BE2C (cell line): ENCODE measurements around the gene PRAC1.
"Not testable (repeated sequence)": the region's sequence is repeated elsewhere in the genome, so short reads cannot be mapped to it uniquely, and the experiment has no call there.

Experiments
- DNase-seq: peaks from one replicate; pipeline ENCODE4 v3.0.0-alpha.2; 2020
- H3K27me3 ChIP-seq: fragments of 250-450 bp; sonication (Bioruptor Pico); 2 replicates; pipeline ENCODE4 v1.5.1; 2020; ENCODE audit warnings: mild to moderate bottlenecking
- H3K36me3 ChIP-seq: fragments of 250-450 bp; sonication (Bioruptor Pico); 2 replicates; pipeline ENCODE4 v1.5.1; 2020; ENCODE audit warnings: mild to moderate bottlenecking
- H3K4me1 ChIP-seq: fragments of 250-450 bp; sonication (Bioruptor Pico); 2 replicates; pipeline ENCODE4 v1.5.1; 2020
- H3K4me3 ChIP-seq: 2 replicates; pipeline ENCODE4 v1.5.1; 2011; ENCODE audit warnings: low read depth, low read length
- H3K9me3 ChIP-seq: fragments of 250-450 bp; sonication (Bioruptor Pico); 2 replicates; pipeline ENCODE4 v1.5.1; 2020
- TF ChIP-seq, protein P1 (sequence below): IDR thresholded peaks from 2 replicates; pipeline ENCODE4 v1.5.1; 2012; ENCODE audit warnings: mild to moderate bottlenecking, low read depth, low read length

Gene PRAC1

DNA sequence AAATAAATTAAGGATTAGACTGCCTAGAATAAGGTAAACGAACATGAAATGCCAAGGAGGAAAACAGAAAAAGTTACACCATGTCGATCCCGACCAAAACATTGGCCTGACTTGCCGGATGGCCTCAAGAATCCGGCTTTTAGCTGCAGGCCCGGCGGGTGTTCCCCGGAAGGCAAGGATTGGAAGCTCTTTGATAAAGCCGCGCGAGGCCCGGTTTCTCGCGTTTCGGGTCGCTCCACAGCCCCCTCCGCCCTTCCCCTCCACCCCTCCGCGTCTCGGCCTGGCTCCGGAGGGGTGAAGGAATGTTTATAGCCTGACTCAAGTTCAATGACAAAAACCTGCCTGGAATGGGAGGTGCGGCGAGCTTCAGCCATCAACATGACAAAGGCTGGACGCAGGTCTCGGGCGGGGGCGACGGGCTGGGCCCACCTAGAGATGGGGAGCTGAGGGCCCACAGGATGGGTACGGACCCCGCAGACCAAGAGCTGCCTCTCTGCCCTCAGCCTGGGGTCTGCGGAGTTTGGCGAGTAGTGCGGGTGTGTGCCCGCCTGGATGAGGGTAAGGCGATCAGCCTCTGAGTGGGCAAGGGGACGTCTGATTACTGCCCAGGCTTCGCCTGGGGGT lies 2.6 kb downstream of the PRAC1 start:
- no peak for DNase-seq
- no peak overlapping the region for H3K4me3 ChIP-seq
- H3K4me1 ChIP-seq = no peaks in the 10 kb centered on the region
- peaks cover 98% of the 10 kb centered on the region for H3K27me3 ChIP-seq
- TF ChIP-seq, protein P1, sequence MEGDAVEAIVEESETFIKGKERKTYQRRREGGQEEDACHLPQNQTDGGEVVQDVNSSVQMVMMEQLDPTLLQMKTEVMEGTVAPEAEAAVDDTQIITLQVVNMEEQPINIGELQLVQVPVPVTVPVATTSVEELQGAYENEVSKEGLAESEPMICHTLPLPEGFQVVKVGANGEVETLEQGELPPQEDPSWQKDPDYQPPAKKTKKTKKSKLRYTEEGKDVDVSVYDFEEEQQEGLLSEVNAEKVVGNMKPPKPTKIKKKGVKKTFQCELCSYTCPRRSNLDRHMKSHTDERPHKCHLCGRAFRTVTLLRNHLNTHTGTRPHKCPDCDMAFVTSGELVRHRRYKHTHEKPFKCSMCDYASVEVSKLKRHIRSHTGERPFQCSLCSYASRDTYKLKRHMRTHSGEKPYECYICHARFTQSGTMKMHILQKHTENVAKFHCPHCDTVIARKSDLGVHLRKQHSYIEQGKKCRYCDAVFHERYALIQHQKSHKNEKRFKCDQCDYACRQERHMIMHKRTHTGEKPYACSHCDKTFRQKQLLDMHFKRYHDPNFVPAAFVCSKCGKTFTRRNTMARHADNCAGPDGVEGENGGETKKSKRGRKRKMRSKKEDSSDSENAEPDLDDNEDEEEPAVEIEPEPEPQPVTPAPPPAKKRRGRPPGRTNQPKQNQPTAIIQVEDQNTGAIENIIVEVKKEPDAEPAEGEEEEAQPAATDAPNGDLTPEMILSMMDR = no peak
- no peaks in the 10 kb centered on the region for H3K9me3 ChIP-seq
- H3K36me3 ChIP-seq = no peaks in the 10 kb centered on the region

DNA sequence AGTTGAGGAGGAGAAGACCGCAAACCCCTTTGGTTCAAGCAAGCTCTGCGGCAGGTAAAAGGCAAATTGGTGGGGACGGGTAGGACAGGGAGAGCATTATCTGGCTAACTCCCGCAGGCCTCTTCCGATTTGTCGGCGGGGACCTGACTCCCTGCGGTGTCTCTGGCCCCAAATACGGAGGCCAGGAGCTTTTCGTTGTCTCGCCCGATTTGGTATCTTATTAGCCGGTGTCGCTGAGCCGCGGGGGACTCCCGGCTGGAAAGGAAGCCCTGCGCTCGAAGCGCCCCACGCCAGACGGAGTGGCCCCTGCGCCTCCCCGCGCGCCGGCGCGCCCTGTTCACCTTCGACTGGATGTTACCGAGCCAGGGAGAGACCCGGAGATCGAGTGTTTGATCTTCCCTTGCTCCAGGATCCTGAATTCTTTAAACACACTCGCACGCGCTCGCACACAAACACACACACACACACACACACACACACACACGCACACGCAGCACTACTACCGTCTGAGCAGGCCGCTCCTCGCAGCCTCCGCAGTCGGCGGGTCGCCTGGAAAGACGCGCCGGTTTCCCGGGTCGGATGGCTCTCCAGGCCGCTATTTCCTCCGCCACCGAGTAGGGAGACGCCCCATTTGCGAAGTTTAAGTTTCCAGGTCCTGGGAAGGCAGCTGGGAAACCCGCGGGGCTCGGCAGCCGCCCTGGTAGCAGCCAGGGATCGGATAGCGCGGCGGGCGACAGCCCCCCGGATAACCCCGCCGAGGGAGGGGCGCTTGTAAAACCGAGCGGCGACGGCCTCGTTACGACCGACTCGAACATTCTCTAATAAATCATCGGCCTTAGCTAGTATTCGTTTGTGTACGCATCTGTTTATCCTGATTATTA lies 3.3 kb downstream of the PRAC1 start:
- TF ChIP-seq, protein P1 = no peak
- no peak for DNase-seq
- peaks cover 98% of the 10 kb centered on the region for H3K27me3 ChIP-seq

GRCh38 chr17:48718227-48718760 lies 4.0 kb downstream of the PRAC1 start:
- H3K4me3 ChIP-seq = no peak overlapping the region
- H3K9me3 ChIP-seq = no peaks in the 10 kb centered on the region
- no peaks in the 10 kb centered on the region for H3K36me3 ChIP-seq
- no peak for DNase-seq
- H3K27me3 ChIP-seq = peaks cover 97% of the 10 kb centered on the region
- TF ChIP-seq, protein P1 = no peak
- no peaks in the 10 kb centered on the region for H3K4me1 ChIP-seq

More for the DNA sequence above, 3.3 kb downstream of the PRAC1 start:
- Histone ChIP-seq H3K4me3 (no peak overlapping the region), H3K4me1 (no peaks in the 10 kb centered on the region), H3K36me3 (no peaks in the 10 kb centered on the region), H3K9me3 (no peaks in the 10 kb centered on the region)

DNA sequence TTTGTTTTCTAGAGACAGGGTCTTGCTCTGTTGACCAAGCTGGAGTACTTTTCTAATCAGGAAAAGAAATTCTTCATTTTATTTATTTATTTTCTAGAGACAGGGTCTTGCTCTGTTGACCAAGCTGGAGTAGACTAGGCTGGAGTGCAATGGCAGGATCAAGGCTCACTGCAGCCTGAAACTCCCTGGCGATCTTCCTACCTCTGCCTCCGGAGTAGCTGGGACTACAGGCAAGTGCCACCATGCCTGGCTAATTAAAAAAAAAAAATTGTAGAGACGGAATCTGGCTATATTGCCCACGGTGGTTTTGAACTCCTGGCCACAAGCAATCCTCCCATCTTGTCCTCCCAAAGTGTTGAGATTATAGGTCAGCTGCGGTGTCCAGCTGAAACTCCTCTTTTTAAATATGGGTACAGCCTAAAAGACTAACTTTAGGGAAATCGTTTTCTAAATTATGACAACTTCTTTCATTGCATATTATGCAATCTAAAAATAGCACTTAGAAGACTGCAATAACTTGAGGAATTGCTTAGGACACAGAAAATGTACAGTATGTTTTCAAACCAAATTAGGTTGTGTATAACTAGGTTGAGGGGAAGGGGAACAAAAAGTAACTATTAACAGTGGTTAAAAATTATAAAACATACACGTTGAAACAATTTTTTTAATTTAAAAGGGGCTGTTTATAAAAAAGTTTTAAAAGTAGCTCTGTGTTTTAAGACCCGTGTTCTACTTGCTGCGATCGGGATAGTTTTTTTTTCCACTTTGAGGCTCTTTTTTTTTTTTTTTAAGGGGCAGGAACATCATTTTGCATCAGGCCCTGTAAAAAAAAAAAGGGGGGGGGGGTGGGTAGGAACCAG lies 4.7 kb downstream of the PRAC1 start:
- Histone ChIP-seq H3K4me3 (no peak overlapping the region), H3K36me3 (no peaks in the 10 kb centered on the region), H3K4me1 (no peaks in the 10 kb centered on the region), H3K9me3 (no peaks in the 10 kb centered on the region), H3K27me3 (peaks cover 95% of the 10 kb centered on the region)
- TF ChIP-seq, protein P1 = no peak
- DNase-seq = no peak

- H3K36me3 ChIP-seq, H3K4me1 ChIP-seq, DNase-seq, H3K4me3 ChIP-seq, H3K9me3 ChIP-seq: not testable (repeated sequence)
- H3K27me3 ChIP-seq = peaks cover 95% of the 10 kb centered on the region
Observed at GRCh38 chr17:48716549-48716948, 5.8 kb downstream of the PRAC1 start.
